Pancreas (tissue), 10 donors: ENCODE measurements around the gene RAI14. TPM values are rescaled to one million over a fixed set of nuclear protein-coding genes. Genes with fewer than 3 reads are reported as not detected.

ENCODE experiments used
- ATAC-seq, 4 donors: fragments of 200-7000 bp; cut with Tn5 transposase; one replicate each; pipeline versions ENCODE4 v1.8.0 to v1.9.1; 2020; ENCODE audit warnings: mild to moderate bottlenecking in 4 of 4, moderate library complexity in 4 of 4
- DNase-seq, 6 donors: peaks; one replicate each; pipeline ENCODE4 v3.0.0-alpha.2; 2020
- FAIRE-seq: peaks from 2 replicates; lab custom pipeline; 2012; peaks lifted over from hg19 to GRCh38; lab: Jason Lieb, UNC
- H3K27ac ChIP-seq, 4 donors: fragments of 200-600 bp; sonication (generic); 1 replicate in 3 of 4; 2 replicates in 1 of 4; pipeline versions ENCODE4 v1.5.0 to v1.8.0; 2020
- H3K27me3 ChIP-seq, 4 donors: fragments of 200-600 bp; one replicate each; pipeline ENCODE4 v1.8.0; 2021
- H3K36me3 ChIP-seq, 3 donors: fragments of 200-600 bp; sonication (generic) in 1 of 3; one replicate each; pipeline versions ENCODE4 v1.5.0 to v1.8.0; 2020 to 2021
- H3K4me1 ChIP-seq, 3 donors: fragments of 200-600 bp; one replicate each; pipeline ENCODE4 v1.8.0; 2021
- H3K4me3 ChIP-seq, 4 donors: fragments of 200-600 bp; sonication (generic) in 2 of 4; one replicate each; pipeline versions ENCODE4 v1.5.0 to v1.8.0; 2020 to 2021
- H3K9me3 ChIP-seq, 4 donors: fragments of 200-600 bp; one replicate each; pipeline ENCODE4 v1.8.0; 2021
- WGBS, 2 donors: extraction: QIAGEN DNeasy Blood & Tissue Kit; methylation state at CpG; one replicate each; pipeline ENCODE4 v1.1.7; 2013; 5-methylcytosine and 5-hydroxymethylcytosine counted together
- intact Hi-C, 3 donors: fragments of 100-400 bp; cut with DNase I; formaldehyde crosslinking; loops; one replicate each; pipeline versions ENCODE4 v1.11.1 to v1.14.2; 2022
- polyA plus RNA-seq, 2 donors: library from polyadenylated mRNA; stranded (reverse); fragments of 200-250 nt; gene quantifications; one replicate each; pipeline ENCODE4 v1.2.3, GENCODE V29; 2013
- total RNA-seq, 6 donors: library from RNA; stranded (reverse); fragmentation: NEBNext Ultra II Directional in 4 of 6; extraction: Animal tissue kit (Norgen Biotek cat#: 25700) in 4 of 6; gene quantifications; one replicate each; pipeline versions ENCODE4 v1.2.1 to v1.2.4, GENCODE V29; 2021 to 2023
- TF ChIP-seq, protein P1 (sequence below), 4 donors: fragments of 200-600 bp; sonication (generic) in 3 of 4; IDR thresholded peaks; one replicate each; pipeline versions ENCODE4 v1.5.0 to v1.8.0; 2021; ENCODE audit warnings: antibody characterized with exemption in 4 of 4
- donor health status: healthy with polysubstance abuse.
- donor health status: DM: no; HTN: no; CAD: no; lungs with moderate emphysema.
- donor health status: DM: no; HTN: no; CAD: no.
- donor health status: control.
- donor health status: control.
- donor health status: Bipolar disorder and iron deficiency.
- donor health status: DM: yes; HTN: yes; CAD: no.
- donor health status: DM: no; HTN: no; CAD: no.
- donor health status: DM: no; HTN: no; CAD: no.
- donor health status: DM: yes; HTN: yes; CAD: no.

The RAI14 gene
- total and polyA plus RNA-seq, 8 donors, result 5.4 to 25.1 (median 14.9) TPM

DNA sequence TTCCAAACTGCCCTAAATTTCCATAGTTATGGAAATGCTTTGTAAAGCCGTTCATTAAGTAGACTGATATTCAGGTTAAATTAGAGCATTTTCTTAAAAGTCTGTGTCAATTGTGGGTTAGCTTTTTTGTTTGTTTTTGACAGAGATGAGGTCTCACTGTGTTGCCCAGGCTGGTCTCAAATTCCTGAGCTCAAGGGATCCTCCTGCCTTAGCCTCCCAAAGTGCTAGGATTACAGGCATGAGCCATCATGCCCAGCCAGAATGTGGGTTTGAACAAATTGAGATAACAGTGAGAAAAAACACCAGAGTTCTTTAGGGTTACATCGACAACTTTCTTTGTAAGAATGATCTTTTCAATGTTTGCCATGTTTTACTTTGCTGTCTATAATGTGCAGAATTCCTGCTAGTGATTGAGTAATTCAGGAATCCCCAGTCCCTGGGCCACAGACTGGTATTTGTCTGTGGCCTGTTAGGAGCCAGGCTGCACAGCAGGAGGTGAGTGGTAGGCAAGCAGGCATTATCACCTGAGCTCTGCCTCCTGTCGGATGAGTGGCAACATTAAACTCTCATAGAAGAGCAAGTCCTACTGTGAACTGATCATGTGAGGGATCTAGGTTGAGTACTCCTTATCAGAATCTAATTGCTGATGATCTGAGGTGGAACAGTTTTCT lies 80.5 kb downstream of the RAI14 start:
- no peaks in the 10 kb centered on the region for H3K9me3 ChIP-seq
- no peak overlapping the region for H3K4me3 ChIP-seq
- FAIRE-seq (no peak), ATAC-seq (peak in 2 of 4 donors; percentile 22 to 65), DNase-seq (no peak)
- H3K36me3 ChIP-seq, result no peaks in the 10 kb centered on the region
- peaks cover 0 to under 1% (median 0%) of the 10 kb centered on the region in 3 donors for H3K4me1 ChIP-seq
- H3K27ac ChIP-seq, result no peak overlapping the region
- 80 to 83% methylated on average over 3 of the region's 3 CpGs for WGBS, 2 donors
- TF ChIP-seq, protein P1, sequence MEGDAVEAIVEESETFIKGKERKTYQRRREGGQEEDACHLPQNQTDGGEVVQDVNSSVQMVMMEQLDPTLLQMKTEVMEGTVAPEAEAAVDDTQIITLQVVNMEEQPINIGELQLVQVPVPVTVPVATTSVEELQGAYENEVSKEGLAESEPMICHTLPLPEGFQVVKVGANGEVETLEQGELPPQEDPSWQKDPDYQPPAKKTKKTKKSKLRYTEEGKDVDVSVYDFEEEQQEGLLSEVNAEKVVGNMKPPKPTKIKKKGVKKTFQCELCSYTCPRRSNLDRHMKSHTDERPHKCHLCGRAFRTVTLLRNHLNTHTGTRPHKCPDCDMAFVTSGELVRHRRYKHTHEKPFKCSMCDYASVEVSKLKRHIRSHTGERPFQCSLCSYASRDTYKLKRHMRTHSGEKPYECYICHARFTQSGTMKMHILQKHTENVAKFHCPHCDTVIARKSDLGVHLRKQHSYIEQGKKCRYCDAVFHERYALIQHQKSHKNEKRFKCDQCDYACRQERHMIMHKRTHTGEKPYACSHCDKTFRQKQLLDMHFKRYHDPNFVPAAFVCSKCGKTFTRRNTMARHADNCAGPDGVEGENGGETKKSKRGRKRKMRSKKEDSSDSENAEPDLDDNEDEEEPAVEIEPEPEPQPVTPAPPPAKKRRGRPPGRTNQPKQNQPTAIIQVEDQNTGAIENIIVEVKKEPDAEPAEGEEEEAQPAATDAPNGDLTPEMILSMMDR (IDR thresholded peaks at IDR 0.05), result no peak
- intact Hi-C loops, result no loop called here
- H3K27me3 ChIP-seq, result no peaks in the 10 kb centered on the region

DNA sequence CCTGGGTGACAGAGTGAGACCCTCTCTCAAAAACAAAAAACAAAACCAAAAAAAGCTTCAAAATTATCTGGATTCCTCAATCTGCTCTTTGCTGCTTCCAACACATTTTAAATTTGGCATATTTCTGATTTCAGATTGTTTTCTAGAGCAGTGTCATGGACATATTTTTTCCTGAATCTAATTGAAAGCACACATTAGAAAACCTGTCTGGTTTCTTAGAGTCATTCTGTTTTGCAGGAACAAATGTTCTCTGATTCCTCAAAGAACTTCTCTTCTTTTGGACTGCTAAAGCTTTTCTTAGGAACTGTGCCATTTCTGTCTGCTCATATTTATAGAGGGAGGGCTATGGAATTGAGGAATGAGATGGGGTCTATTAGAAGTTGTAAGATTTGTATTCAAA lies 81.6 kb downstream of the RAI14 start:
- ATAC-seq, result no peak
- DNase-seq, result no peak
- Histone ChIP-seq H3K9me3 (no peaks in the 10 kb centered on the region), H3K36me3 (no peaks in the 10 kb centered on the region), H3K4me1 (no peaks in the 10 kb centered on the region), H3K4me3 (no peak overlapping the region), H3K27ac (no peak overlapping the region), H3K27me3 (no peaks in the 10 kb centered on the region)
- FAIRE-seq, result no peak
- intact Hi-C loops, result no loop called here
- TF ChIP-seq, protein P1 (IDR thresholded peaks at IDR 0.05), result no peak

DNA sequence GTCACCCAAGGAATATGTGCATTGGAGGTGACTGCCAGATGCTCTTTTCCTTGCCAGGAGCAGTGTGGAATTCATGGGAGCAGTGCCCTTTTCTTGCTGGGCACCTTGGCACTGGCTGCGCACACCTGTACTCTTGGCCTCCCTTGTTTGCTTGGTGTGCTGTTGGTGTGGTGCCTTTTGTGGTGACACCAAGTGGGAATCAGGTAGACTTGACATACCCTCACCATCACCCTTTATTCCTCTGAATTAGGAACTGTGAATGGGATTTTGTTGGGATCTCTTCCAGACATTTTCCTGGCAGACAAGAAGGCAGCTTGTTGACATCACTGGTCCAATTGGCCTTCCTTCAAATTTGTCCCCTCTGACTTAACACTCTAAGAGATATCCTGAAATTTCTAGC lies 82.3 kb downstream of the RAI14 start:
- TF ChIP-seq, protein P1 (IDR thresholded peaks at IDR 0.05), result no peak
- FAIRE-seq, result no peak
- Histone ChIP-seq H3K4me3 (no peak overlapping the region), H3K27ac (no peak overlapping the region), H3K27me3 (no peaks in the 10 kb centered on the region), H3K4me1 (no peaks in the 10 kb centered on the region), H3K36me3 (no peaks in the 10 kb centered on the region), H3K9me3 (no peaks in the 10 kb centered on the region)
- peak in 2 of 6 donors; percentile 10 to 18 for DNase-seq
- WGBS, 2 donors, result 45 to 67% methylated on average over 1 of the region's 1 CpG
- peak in 2 of 4 donors; percentile 14 to 48 for ATAC-seq
- intact Hi-C loops, result no loop called here

DNA sequence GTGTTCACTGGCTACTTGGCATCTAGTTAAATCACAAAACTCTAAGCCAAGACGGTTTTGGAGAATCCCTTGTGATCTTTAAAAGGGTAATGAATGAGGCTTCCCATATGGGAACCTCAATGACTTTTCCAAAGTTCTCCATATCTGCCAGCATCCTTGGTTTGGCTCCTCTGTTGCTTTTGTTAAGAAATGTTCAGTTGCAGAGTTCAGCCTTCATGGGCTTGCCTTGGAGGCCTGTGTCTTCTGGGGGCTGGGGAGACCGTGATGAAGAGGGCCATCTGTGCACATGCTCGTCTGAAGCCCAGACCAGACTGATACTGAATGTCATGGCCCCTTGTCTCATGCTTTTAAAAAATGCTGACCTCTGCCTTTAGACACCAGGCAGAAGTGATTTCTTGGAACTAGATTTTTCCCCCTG lies 84.3 kb downstream of the RAI14 start:
- no peaks in the 10 kb centered on the region for H3K27me3 ChIP-seq
- no peak overlapping the region for H3K4me3 ChIP-seq
- no peak for FAIRE-seq
- no peaks in the 10 kb centered on the region for H3K36me3 ChIP-seq
- H3K9me3 ChIP-seq, result no peaks in the 10 kb centered on the region
- no peak for DNase-seq
- peak in 3 of 4 donors; percentile 42 to 62 (median 55) for ATAC-seq
- H3K27ac ChIP-seq, result no peak overlapping the region
- WGBS, 2 donors, result 73 to 80% methylated on average over 3 of the region's 3 CpGs
- intact Hi-C loops, result no loop called here
- no peaks in the 10 kb centered on the region for H3K4me1 ChIP-seq
- TF ChIP-seq, protein P1 (IDR thresholded peaks at IDR 0.05), result no peak

DNA sequence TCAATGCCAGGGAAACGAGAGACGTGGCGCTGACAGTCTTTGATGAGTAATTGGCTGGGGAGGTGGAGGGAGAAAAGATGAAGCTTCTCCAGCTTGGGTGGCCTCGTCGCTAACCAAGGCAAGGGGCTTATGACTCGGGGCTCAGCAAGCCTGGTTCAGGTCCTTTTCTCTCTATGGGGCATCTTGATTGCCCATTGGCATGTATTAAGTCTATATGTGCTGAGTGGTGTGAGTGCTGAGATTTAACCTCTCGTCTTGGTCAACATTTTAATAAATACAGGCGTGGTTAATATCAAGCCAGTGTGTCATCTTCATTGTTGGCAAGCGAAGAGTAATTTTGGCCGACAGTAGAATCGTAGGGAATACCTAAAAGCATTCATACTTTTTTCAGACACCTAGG lies 85.9 kb downstream of the RAI14 start:
- ATAC-seq (no peak), DNase-seq (no peak), FAIRE-seq (no peak)
- Histone ChIP-seq H3K27ac (no peak overlapping the region), H3K9me3 (no peaks in the 10 kb centered on the region), H3K4me1 (no peaks in the 10 kb centered on the region), H3K36me3 (no peaks in the 10 kb centered on the region), H3K27me3 (no peaks in the 10 kb centered on the region), H3K4me3 (no peak overlapping the region)
- whole genome bisulfite sequencing, 2 donors, result 96 to 98% methylated on average over 11 of the region's 11 CpGs
- intact Hi-C loops, result no loop called here
- TF ChIP-seq, protein P1 (IDR thresholded peaks at IDR 0.05), result no peak
